AG09309 (cell line): Measurements from ENCODE around the gene SELP.

ENCODE experiments used
- DNase-seq: peaks from one replicate; pipeline ENCODE4 v3.0.0-alpha.2; 2010; ENCODE audit warnings: low read depth
- H3K4me3 ChIP-seq: 2 replicates; pipeline ENCODE4 v1.5.1; 2011; ENCODE audit warnings: mild to moderate bottlenecking, low read depth, low read length, moderate library complexity; ENCODE audit not compliant: control insufficient read depth
- CTCF ChIP-seq: IDR thresholded peaks from 2 replicates; pipeline ENCODE4 v1.5.1; 2011; ENCODE audit warnings: mild to moderate bottlenecking, low read depth, low read length, inconsistent platforms; ENCODE audit not compliant: insufficient read depth, control insufficient read depth; ENCODE audit errors: missing control alignments

SELP gene

GRCh38 chr1:169620565-169620964 is 9.4 kb downstream of the SELP start:
- no peak overlapping the region for H3K4me3 ChIP-seq
- TF ChIP-seq CTCF = no peak
- no peak for DNase-seq

- no peak for DNase-seq
- no peak overlapping the region for H3K4me3 ChIP-seq
- TF ChIP-seq CTCF = no peak
These were observed 11.6 kb downstream of the SELP start for GRCh38 chr1:169618367-169618766.

- H3K4me3 ChIP-seq = no peak overlapping the region
- no peak for DNase-seq
- no peak for TF ChIP-seq CTCF
These were observed 14.1 kb downstream of the SELP start for GRCh38 chr1:169615803-169616202.

GRCh38 chr1:169610858-169611257 is 19.1 kb downstream of the SELP start:
- no peak for DNase-seq
- no peak for TF ChIP-seq CTCF
- H3K4me3 ChIP-seq = no peak overlapping the region

- H3K4me3 ChIP-seq = no peak overlapping the region
- no peak for DNase-seq
- TF ChIP-seq CTCF = no peak
These were observed 19.8 kb downstream of the SELP start for GRCh38 chr1:169610108-169610507.

GRCh38 chr1:169608226-169608625 is 21.7 kb downstream of the SELP start:
- no peak for TF ChIP-seq CTCF
- no peak overlapping the region for H3K4me3 ChIP-seq
- no peak for DNase-seq
